NK-92 treated with Interleukin-12 subunit alpha and Interleukin-12 subunit beta, amount 100 ng/mL, for 24 hours (cell line): ENCODE measurements around the gene COPS2.
"Not testable (repeated sequence)": the region's sequence is repeated elsewhere in the genome, so short reads cannot be mapped to it uniquely, and the experiment has no call there.

Experiments
- DNase-seq: peaks from one replicate; lab custom pipeline; 2025; lab: John Stamatoyannopoulos, UW

COPS2 gene

GRCh38 chr15:49103002-49103401 is 52.4 kb downstream of the COPS2 start:
- DNase-seq = no peak

DNA sequence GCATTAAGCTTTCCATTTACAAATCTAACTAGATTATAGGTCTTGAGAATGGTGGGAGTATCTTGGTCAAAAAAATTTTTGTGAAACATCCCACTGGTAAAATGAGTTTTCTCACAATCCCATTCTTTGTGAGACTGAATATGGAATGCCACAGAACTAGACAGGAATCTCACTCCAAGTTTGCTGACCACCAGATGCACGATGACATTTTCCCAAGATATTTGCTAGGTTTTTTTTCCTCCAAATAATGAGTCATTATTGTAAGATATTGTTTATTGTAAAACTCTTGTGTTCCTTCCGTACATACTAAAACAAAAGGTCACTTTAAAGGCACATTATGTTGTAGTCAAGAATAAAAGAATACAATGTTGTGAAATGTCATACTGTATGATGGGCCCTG is 53.9 kb downstream of the COPS2 start:
- no peak for DNase-seq

DNA sequence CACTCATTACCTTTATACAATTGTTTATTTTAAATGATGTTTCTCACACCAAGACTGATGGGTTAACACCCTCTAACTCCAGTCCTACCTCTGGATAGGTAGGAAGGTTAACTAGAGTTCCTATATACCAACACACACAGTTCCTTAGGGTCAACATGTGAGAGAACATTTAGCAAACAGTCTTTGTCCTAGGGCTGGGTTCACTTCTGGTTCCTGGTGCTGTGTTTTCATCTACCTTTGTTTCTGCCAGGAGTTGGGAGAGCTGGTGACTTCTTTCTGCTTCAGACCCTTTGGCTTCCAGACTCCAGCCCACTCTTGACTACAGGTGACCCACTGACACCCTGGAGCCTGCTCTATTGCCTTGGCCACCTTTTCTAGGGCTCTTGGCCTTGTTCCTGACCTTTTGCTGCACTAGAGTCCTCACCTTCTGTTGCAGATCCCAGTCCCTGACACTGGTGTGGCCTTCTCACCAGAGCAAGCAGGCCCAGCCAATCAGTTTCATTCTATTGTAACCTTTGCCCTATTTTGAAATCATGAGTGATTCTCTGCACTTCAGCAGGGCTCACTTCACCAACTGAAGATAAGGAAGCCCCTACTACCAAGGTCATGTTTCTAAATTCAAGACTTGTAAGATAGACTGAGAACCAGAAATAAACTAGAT is 59.2 kb downstream of the COPS2 start:
- DNase-seq = no peak

DNA sequence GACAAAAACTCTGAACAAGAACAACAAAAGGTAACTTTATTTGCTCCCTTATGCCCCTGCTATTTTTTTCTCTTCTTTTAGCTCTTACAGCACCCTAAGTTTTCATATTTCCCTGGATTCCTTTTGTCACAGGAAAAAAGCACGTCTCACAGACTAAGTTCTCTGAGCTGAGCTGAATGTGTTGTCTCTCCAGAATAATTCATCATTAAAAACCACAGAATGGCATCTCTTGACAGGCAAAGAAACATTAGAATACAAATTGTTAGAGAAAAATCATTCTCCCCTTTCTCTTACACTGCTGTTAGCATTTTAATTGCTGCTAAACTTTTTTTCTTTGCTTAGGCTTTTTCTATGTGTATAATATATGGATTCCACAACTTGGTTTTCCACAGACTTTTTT is 60.5 kb downstream of the COPS2 start:
- DNase-seq = no peak

DNA sequence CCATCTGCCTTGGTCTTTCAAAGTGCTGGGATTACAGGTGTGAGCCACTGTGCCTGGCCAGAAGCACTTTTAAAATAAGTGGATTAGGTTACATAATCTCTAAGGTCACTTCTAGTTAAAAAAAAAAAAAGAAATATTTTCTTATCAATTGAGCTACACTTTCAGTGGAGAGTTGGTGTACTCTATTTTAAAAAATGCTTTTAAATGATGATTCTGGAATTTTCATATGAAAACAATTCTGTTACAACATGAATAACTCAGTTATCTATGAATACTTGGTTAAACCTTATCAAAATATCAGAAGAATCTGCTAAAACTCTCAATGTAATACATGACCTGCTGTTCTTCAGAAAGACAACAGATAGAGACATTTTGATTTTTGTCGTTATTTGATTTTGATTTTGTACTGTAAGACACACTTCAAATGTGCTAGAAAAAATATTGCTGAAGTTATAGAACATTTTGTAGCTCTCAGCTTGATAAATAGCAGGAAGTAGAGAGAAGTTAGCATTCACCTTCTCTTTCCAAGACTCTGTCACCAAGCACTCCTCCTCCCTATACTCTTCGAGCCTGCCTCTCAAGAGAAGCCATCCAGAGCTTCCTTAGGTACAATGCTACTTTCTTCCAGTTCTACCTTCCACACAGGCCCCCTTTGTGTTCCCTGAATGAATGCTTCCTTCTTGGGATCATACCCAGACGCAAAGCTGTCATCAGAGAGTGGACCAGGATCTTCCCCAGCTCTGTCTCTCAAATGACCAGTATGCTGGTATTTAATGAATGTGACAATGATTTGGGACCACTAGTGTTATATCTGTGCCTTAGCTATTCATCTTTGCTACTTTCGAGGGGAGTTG is 61.9 kb downstream of the COPS2 start:
- no peak for DNase-seq

DNA sequence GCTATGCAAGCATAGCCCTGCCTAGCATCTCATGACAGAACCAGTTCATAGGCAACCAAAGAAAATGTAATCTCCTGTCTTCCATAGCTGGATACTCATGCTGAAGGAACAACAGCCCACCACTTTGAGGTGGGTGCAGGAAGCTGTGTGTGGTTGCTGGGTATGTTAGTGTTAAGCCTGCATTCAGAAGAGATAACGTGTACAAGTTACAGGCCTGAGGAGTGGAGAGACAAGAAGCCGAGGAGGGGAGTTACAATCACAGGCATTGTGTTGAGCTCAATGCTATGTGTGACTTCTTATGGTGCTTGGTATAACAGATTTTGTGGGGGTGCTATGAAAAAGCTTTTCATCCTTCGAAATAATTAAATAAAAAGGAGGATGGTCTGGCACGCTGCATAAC is 66.4 kb downstream of the COPS2 start:
- DNase-seq = no peak

DNA sequence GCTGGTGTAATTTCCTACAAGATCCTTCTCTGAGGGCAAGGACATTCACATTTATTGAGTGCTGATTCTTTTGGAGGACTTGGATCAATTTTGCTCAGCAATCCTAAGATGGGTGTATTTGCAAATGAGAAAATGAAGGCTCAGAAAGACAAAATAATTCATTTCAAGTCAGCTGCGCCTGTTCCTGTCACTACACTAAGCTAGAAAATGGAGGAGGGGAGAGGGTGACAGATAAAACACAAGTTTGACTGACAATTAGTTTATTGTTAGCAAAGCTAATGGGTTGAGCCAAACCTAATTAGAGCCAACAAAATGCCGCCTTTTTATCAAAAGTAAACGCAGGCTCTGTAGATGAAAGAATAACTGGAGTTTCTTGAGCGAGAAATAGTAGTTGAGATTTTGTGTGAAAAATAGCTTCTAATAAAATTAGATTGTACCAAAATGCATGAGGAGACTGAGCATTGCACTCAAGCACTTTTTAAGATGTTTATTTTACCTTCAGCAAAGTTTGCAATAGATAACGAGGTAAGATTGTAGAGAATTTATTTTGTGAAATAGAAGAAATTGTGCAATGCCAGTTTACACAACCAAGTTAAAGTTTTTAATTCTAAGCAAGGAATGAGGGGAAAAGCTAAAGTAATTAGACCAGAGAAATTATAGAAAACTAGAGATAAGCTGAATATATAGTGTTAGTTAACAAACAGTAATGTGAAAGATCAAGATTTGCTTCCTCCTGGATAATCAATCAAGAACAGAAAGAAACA is 69.5 kb downstream of the COPS2 start:
- DNase-seq = no peak

GRCh38 chr15:49084285-49084570 is 71.2 kb downstream of the COPS2 start:
- DNase-seq = no peak

DNA sequence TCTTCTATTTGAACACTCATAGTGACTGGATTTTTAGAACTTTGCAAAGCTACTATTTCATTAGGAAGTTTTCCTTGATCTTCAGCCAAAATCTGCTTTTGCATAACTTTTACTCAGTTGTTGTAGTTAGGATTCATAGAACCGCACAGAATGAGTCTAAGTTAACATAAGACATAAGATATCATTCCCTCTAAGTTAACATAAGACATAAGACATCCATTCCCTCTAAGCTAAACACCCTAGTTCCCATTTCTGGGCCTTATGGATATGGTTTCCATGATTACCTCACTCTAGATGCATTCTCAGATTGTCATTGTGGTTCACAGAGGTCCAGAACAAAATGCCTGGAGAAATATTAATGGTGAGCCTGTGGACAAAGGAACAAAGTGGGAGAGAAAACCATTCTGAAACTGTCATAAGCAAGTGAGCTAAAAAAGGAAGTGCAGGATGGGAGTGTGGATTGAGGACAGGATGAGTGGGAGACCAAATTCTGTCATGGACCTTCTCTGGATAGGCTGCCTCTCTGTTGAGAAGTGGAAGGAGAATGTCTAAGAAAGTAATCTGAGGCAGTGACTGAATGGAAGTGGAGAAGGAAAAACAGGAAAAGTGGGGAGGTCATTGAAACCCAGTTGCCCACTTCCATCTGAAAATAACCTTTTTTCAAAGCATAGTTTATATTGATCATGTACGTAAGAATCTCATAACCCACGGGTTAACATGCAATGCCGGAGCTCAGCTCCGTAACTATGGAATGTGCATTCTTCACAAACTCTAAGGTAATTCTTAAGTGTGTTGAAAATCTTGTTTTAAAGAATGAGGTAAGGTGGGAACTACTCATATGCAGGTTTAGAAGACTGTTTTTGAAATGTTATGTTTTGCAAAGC is 71.8 kb downstream of the COPS2 start:
- DNase-seq = no peak

- no peak for DNase-seq
Measured at GRCh38 chr15:49082960-49083359, 72.4 kb downstream of the COPS2 start.

DNA sequence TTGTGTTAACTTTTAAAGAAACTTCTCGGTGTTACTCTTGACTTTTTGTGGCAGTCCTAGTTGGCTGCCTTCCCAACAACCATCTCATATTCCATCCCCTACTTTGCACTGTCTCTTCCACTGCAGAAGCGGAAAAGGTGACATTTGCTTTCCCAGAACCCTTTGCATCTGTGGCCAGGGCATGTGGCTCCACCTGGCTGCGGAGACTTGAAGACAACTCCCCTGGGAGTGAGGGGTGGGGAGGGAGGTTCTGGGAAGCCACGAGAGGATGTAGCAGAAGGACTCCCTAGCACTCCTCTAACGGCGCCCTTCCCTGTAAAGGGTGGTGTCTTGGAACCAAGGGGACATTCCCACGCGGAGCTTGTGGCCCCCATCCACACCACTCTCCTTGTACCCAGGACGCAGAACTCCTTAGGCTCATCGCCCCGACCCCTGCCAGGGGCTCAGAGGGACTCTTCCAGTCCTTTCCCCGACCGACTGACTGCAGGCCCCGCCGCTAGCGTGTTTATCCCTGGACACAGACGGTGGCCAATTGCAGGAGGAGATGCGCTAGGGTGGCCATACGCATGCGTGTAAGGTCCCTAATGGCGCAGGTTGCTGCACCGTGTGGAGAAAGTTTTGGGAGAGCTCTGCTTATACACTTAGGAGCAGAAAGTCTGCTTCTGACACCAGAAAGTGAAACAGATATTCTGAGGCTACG is 75.9 kb downstream of the COPS2 start:
- DNase-seq = no peak

DNA sequence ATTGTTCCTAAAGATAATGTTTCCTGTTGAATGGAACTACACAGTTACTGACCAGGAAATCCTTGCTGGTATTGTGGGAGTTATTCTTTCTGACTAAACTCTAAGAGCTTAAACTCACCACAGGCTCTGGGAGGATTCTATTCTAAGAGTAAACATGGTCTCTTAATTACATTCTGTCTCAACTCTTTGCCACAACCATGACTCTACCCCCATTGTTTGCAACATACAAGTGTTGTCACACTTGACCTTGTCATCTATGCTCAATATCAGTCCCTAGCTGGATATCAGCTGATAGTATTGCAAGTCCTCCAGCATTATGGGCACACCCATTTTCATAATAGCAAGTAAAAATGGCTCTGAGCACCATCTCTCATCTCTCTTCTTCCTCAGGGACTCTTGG is 79.5 kb downstream of the COPS2 start:
- no peak for DNase-seq

GRCh38 chr15:49074589-49075287 is 80.7 kb downstream of the COPS2 start:
- DNase-seq = not testable (repeated sequence)
